Liver (tissue), 3 donors: ENCODE data around the gene MADCAM1.

ENCODE experiments used
- CTCF ChIP-seq: fragments of 150-350 bp; IDR thresholded peaks from 2 replicates; pipeline ENCODE4 v1.5.1; 2017; ENCODE audit warnings: improper control_type of control experiment, low read depth, low read length; ENCODE audit not compliant: missing input control
- MAX ChIP-seq: IDR thresholded peaks from 2 replicates; pipeline ENCODE4 v1.6.1; 2016; ENCODE audit warnings: antibody characterized with exemption
- RAD21 ChIP-seq, 2 donors: IDR thresholded peaks; 2 replicates each; pipeline ENCODE4 v1.6.1; 2016; ENCODE audit warnings: antibody characterized with exemption in 2 of 2, mild to moderate bottlenecking in 2 of 2
- REST ChIP-seq: IDR thresholded peaks from 2 replicates; pipeline ENCODE4 v1.6.1; 2016; ENCODE audit warnings: antibody characterized with exemption, mild to moderate bottlenecking
- RXRA ChIP-seq, 2 donors: IDR thresholded peaks; 2 replicates each; pipeline ENCODE4 v1.6.1; 2017 to 2018; ENCODE audit warnings: antibody characterized with exemption in 2 of 2, mild to moderate bottlenecking in 1 of 2
- donor health status: healthy.
- donor health status: healthy.

GRCh38 chr19:468587-469256, 27.6 kb upstream of the MADCAM1 start:
- TF ChIP-seq CTCF (no peak), MAX (no peak), RXRA (IDR thresholded peaks at IDR 0.05) (no peak), RAD21 (IDR thresholded peaks at IDR 0.05) (no peak), REST (no peak)
